ENCODE results near the gene AHDC1. TPM values are rescaled to one million over a fixed set of nuclear protein-coding genes. Genes with fewer than 3 reads are reported as not detected.

AHDC1 gene
- total and polyA plus RNA-seq, 9 of the 15 experiments (the other 6 are each of a cell fraction or from before 2014, with no cell fraction given), result 0.21 to 36.4 (median 4.7) TPM

- TF ChIP-seq ZKSCAN1 (IDR thresholded peaks at IDR 0.05; ENCODE audit: low read depth, low read length), result no peak
- TF ChIP-seq LARP7 (IDR thresholded peaks at IDR 0.05), result no peak
- TF ChIP-seq AFF1 (IDR thresholded peaks at IDR 0.05; ENCODE audit: low read depth in 1 of 2, partially characterized antibody in 2 of 2), result peak in 1 of 2 experiments; percentile 37
- no peak for TF ChIP-seq SNIP1 (IDR thresholded peaks at IDR 0.05; ENCODE audit: low read depth)
- no peak for TF ChIP-seq KHSRP (IDR thresholded peaks at IDR 0.05)
- no peak for TF ChIP-seq TAF9B (IDR thresholded peaks at IDR 0.05; ENCODE audit: partially characterized antibody)
- no peak for TF ChIP-seq DLX4 (CRISPR knock-in tag; IDR thresholded peaks at IDR 0.05)
- no peak for TF ChIP-seq ZNF146 (CRISPR knock-in tag; IDR thresholded peaks at IDR 0.05; ENCODE audit: unreplicated experiment)
- no peak for TF ChIP-seq USF1 (CRISPR knock-in tag; IDR thresholded peaks at IDR 0.05)
- TF ChIP-seq PCBP2 (IDR thresholded peaks at IDR 0.05; ENCODE audit: low read depth, low read length, poor library complexity, severe bottlenecking), result no peak
- TF ChIP-seq TAF15 (IDR thresholded peaks at IDR 0.05; ENCODE audit: low read depth, low read length), result no peak
- TF ChIP-seq PYGO2 (tag; IDR thresholded peaks at IDR 0.05), result no peak
- no peak for TF ChIP-seq ZNF780A (CRISPR knock-in tag; IDR thresholded peaks at IDR 0.05)
- TF ChIP-seq GATAD2B (IDR thresholded peaks at IDR 0.05; ENCODE audit: borderline replicate concordance), result no peak
- peak in 1 of 2 experiments; percentile 38; a peak in 1 of 4 replicates for TF ChIP-seq FOXK2 (conservative IDR thresholded peaks at IDR 0.05 in 1 of 2, IDR thresholded peaks at IDR 0.05 in 1 of 2; ENCODE audit: low read depth in 2 of 2)
- TF ChIP-seq TAL1 (IDR thresholded peaks at IDR 0.05), result no peak
- 0 out of 4 replicates have a peak, but pooled peaks of 1 of the 2 experiments have one; percentile 9 for TF ChIP-seq MAZ (CRISPR knock-in tag; conservative IDR thresholded peaks at IDR 0.05 in 1 of 2, IDR thresholded peaks at IDR 0.05 in 1 of 2)
- TF ChIP-seq MEF2D (tag; conservative IDR thresholded peaks at IDR 0.05; ENCODE audit: low read depth), result 0 out of 2 replicates have a peak, but pooled peaks have one; percentile 33
- TF ChIP-seq E4F1 (CRISPR knock-in tag; IDR thresholded peaks at IDR 0.05; ENCODE audit: borderline replicate concordance), result no peak
- TF ChIP-seq NFIC (IDR thresholded peaks at IDR 0.05), result peak; percentile 69
- no peak; a peak in 1 of 4 replicates for TF ChIP-seq RCOR1 (IDR thresholded peaks at IDR 0.05; ENCODE audit: borderline replicate concordance in 1 of 2, low read depth in 2 of 2, low read length in 2 of 2)
Observed at GRCh38 chr1:27517907-27518718, 85.8 kb downstream of the AHDC1 start (continued).

Measured in K562 (cell line).